NCI-H446 treated with DMSO at 0.1 percent for 48 hours (cell line): ENCODE data around the gene HS3ST5.
"Not testable (repeated sequence)": the region's sequence is repeated elsewhere in the genome, so short reads cannot be mapped to it uniquely, and the experiment has no call there.

Experiments
- DNase-seq: peaks from one replicate; lab custom pipeline; 2025; lab: John Stamatoyannopoulos, UW

The HS3ST5 gene

GRCh38 chr6:114092943-114093342 lies 249.9 kb downstream of the HS3ST5 start:
- DNase-seq: no peak

GRCh38 chr6:114090626-114091025 lies 252.2 kb downstream of the HS3ST5 start:
- no peak for DNase-seq

GRCh38 chr6:114087496-114087895 lies 255.3 kb downstream of the HS3ST5 start:
- no peak for DNase-seq

GRCh38 chr6:114085211-114085610 lies 257.6 kb downstream of the HS3ST5 start:
- no peak for DNase-seq

GRCh38 chr6:114084327-114084890 lies 258.4 kb downstream of the HS3ST5 start:
- DNase-seq: no peak

GRCh38 chr6:114083251-114083650 lies 259.6 kb downstream of the HS3ST5 start:
- DNase-seq: no peak

- no peak for DNase-seq
These were observed 261.1 kb downstream of the HS3ST5 start for GRCh38 chr6:114081730-114082129.

- no peak for DNase-seq
These were observed 261.8 kb downstream of the HS3ST5 start for GRCh38 chr6:114080891-114081510.

- not testable (repeated sequence) for DNase-seq
These were observed 262.4 kb downstream of the HS3ST5 start for GRCh38 chr6:114080410-114080809.

- DNase-seq: no peak
These were observed 267.0 kb downstream of the HS3ST5 start for GRCh38 chr6:114075777-114076176.

- no peak for DNase-seq
These were observed 267.5 kb downstream of the HS3ST5 start for GRCh38 chr6:114075300-114075699.

- DNase-seq: peak; percentile 16
These were observed 274.1 kb downstream of the HS3ST5 start for GRCh38 chr6:114068771-114069170.

GRCh38 chr6:114068116-114068515 lies 274.7 kb downstream of the HS3ST5 start:
- no peak for DNase-seq

GRCh38 chr6:114064862-114065261 lies 278.0 kb downstream of the HS3ST5 start:
- DNase-seq: no peak

GRCh38 chr6:114063956-114064355 lies 278.9 kb downstream of the HS3ST5 start:
- DNase-seq: no peak

- DNase-seq: no peak
These were observed 280.6 kb downstream of the HS3ST5 start for GRCh38 chr6:114062199-114062598.

- no peak for DNase-seq
These were observed 281.1 kb downstream of the HS3ST5 start for GRCh38 chr6:114061741-114062140.

GRCh38 chr6:114061116-114061515 lies 281.7 kb downstream of the HS3ST5 start:
- no peak for DNase-seq

- no peak for DNase-seq
These were observed 284.4 kb downstream of the HS3ST5 start for GRCh38 chr6:114058435-114058834.

GRCh38 chr6:114055763-114056162 lies 287.1 kb downstream of the HS3ST5 start:
- no peak for DNase-seq

GRCh38 chr6:114055349-114055748 lies 287.5 kb downstream of the HS3ST5 start:
- no peak for DNase-seq

GRCh38 chr6:114053791-114054190 lies 289.0 kb downstream of the HS3ST5 start:
- DNase-seq: no peak

- DNase-seq: no peak
These were observed 290.7 kb downstream of the HS3ST5 start for GRCh38 chr6:114052141-114052540.

GRCh38 chr6:114051031-114051430 lies 291.8 kb downstream of the HS3ST5 start:
- DNase-seq: no peak
